HG03460 (cell line): ENCODE data around the gene CDCA7L.
"Not testable (repeated sequence)": the region's sequence is repeated elsewhere in the genome, so short reads cannot be mapped to it uniquely, and the experiment has no call there.

Experiments
- ATAC-seq: cut with Tn5 transposase; IDR thresholded peaks from one replicate; pipeline ENCODE4 v1.9.1; 2021; ENCODE audit not compliant: unreplicated experiment

Gene CDCA7L

GRCh38 chr7:21944616-21945453 lies 864 bp downstream of the CDCA7L start:
- no peak for ATAC-seq

- no peak for ATAC-seq
These were observed 2.3 kb downstream of the CDCA7L start for GRCh38 chr7:21943436-21943835.

GRCh38 chr7:21942955-21943354 lies 2.7 kb downstream of the CDCA7L start:
- no peak for ATAC-seq

GRCh38 chr7:21941611-21942141 lies 4.0 kb downstream of the CDCA7L start:
- ATAC-seq = peak; percentile 22

- ATAC-seq = no peak
These were observed 5.8 kb downstream of the CDCA7L start for GRCh38 chr7:21939858-21940372.

GRCh38 chr7:21939136-21939857 lies 6.4 kb downstream of the CDCA7L start:
- ATAC-seq = peak; percentile 61

GRCh38 chr7:21938463-21938862 lies 7.2 kb downstream of the CDCA7L start:
- ATAC-seq = no peak

GRCh38 chr7:21934808-21935207 lies 10.9 kb downstream of the CDCA7L start:
- ATAC-seq = no peak

GRCh38 chr7:21933293-21933692 lies 12.4 kb downstream of the CDCA7L start:
- ATAC-seq = not testable (repeated sequence)

GRCh38 chr7:21927693-21928092 lies 18.0 kb downstream of the CDCA7L start:
- no peak for ATAC-seq

GRCh38 chr7:21926448-21926847 lies 19.3 kb downstream of the CDCA7L start:
- no peak for ATAC-seq

- ATAC-seq = no peak
These were observed 22.0 kb downstream of the CDCA7L start for GRCh38 chr7:21923658-21924057.

GRCh38 chr7:21922605-21923004 lies 23.1 kb downstream of the CDCA7L start:
- no peak for ATAC-seq

GRCh38 chr7:21920936-21921335 lies 24.8 kb downstream of the CDCA7L start:
- ATAC-seq = no peak

- no peak for ATAC-seq
These were observed 27.5 kb downstream of the CDCA7L start for GRCh38 chr7:21918216-21918615.

- no peak for ATAC-seq
These were observed 29.1 kb downstream of the CDCA7L start for GRCh38 chr7:21916629-21917028.

GRCh38 chr7:21916176-21916575 lies 29.5 kb downstream of the CDCA7L start:
- no peak for ATAC-seq

GRCh38 chr7:21915140-21915539 lies 30.6 kb downstream of the CDCA7L start:
- ATAC-seq = no peak

GRCh38 chr7:21914671-21915070 lies 31.0 kb downstream of the CDCA7L start:
- no peak for ATAC-seq

- no peak for ATAC-seq
These were observed 32.5 kb downstream of the CDCA7L start for GRCh38 chr7:21912931-21913780.

- no peak for ATAC-seq
These were observed 33.4 kb downstream of the CDCA7L start for GRCh38 chr7:21912305-21912704.
